NCI-H2107 (cell line): Measurements from ENCODE around the gene ARHGEF11.

Experiments
- DNase-seq: peaks from one replicate; lab custom pipeline; 2025; lab: John Stamatoyannopoulos, UW

Gene ARHGEF11

DNA sequence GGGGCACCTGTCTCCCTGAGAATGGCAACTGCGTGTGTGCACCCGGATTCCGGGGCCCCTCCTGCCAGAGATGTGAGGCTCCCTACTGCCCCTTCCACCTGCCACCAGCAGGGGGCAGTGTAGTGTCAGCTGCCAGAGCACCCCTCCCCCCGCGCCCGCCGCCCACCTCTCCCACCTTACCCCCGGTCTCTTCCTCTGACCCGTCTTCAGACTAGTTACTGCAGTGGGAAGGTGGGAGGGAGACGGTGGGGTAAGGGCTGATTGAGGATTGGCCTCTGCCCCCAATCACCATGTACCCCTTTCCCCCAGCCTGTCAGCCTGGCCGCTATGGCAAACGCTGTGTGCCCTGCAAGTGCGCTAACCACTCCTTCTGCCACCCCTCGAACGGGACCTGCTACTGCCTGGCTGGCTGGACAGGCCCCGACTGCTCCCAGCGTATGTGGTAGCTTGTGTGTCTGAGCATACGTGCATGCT lies 135.2 kb downstream of the ARHGEF11 start:
- DNase-seq = no peak

DNA sequence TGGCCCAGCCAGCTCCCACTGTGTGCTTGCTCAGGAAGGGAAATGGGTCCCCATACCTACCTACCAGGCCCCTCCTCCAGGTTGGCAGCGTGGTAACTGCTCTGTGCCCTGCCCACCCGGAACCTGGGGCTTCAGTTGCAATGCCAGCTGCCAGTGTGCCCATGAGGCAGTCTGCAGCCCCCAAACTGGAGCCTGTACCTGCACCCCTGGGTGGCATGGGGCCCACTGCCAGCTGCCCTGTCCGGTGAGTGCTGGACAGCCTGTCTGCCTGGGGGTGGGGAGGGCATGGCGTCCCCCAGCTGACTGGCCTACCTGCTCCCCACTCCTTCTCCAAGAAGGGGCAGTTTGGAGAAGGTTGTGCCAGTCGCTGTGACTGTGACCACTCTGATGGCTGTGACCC lies 135.9 kb downstream of the ARHGEF11 start:
- no peak for DNase-seq

DNA sequence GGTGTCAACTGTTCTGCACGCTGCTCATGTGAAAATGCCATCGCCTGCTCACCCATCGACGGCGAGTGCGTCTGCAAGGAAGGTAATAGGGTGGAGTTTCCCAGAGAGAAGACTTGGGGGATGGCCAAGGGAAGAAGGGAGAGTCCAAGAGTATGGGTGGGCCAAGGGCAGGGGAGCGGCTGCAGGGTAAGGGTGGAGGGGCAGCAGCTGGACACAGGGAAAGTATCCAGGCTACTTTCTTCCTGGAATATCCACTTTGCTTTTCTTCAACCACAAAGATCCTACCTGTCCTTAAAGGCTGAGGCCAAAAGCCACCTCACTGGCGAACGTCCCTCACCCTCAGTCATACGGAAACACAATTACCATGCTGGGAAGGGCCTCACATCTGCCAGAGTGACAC lies 136.6 kb downstream of the ARHGEF11 start:
- DNase-seq = no peak

DNA sequence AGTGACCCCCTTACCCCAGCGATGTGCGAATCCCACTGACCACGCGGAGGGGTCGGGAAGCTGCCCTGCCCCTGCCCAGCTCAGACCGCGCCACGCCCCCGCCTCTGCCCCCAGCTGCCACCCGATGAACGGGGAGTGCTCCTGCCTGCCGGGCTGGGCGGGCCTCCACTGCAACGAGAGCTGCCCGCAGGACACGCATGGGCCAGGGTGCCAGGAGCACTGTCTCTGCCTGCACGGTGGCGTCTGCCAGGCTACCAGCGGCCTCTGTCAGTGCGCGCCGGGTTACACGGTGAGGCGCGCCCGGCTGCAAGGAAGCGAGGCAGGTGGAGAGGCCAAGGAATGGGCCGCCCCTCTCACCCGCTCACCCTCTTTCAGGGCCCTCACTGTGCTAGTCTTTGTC lies 137.0 kb downstream of the ARHGEF11 start:
- DNase-seq = no peak

- no peak for DNase-seq
These were observed 139.2 kb downstream of the ARHGEF11 start for GRCh38 chr1:156906206-156906906.

DNA sequence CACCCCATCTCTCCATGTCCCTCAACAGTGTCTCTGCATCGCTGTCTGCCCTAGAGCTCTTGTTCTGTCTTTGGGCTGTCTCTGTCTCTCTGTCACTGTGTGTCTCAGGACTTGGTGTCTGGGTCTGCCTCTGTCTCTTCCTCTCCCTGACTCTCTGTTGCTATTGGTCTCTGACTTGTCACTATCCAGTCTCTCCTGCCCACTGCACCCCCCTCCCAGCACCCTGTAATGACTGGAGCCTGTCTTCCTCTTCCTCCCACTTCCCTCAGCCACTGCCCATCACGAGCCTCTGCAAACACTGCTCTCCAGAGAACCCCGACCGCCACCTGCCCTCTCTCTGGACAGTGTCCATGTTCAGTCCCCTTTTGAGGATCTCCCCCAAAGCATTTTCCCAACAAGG lies 139.9 kb downstream of the ARHGEF11 start:
- no peak for DNase-seq

- no peak for DNase-seq
These were observed 140.4 kb downstream of the ARHGEF11 start for GRCh38 chr1:156905176-156905575.

GRCh38 chr1:156904187-156904959 lies 141.2 kb downstream of the ARHGEF11 start:
- no peak for DNase-seq

- DNase-seq = no peak
These were observed 142.0 kb downstream of the ARHGEF11 start for GRCh38 chr1:156903328-156904091.

GRCh38 chr1:156901966-156902915 lies 143.3 kb downstream of the ARHGEF11 start:
- no peak for DNase-seq

- no peak for DNase-seq
These were observed 144.0 kb downstream of the ARHGEF11 start for GRCh38 chr1:156901590-156901900.

DNA sequence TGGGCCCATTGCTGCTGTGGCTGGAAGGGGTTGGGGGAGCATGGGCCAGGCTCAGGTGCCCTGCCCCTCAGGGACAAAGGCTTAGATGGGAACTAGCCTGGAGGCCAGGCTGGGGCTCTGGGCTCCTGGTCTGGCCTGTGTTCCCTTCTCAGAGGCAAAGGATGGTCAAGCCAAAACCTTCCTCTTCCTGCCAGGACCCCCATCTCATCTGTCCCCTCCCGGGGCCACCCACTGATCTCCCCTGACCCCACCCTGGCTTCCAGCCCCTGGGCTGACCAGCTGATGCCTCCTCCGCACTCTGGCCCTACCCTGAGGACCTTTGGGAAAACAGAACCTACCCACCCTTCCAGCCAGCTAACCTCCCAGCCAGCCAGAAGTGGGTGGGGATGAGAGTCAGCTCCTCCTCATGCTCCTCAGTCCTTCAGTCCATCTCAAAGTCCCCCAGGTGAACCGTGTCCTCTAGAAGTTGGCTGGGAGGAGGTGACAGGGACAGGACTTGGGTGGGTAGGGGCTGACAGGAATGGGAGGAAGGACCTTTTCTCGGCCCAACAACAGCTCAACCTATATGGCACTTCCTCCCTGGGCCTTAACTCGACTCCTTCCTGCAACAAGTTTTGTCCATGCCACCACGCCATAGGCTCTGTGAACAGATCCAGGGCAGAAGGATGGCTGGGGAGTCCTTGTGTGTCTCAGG lies 144.5 kb downstream of the ARHGEF11 start:
- DNase-seq = no peak

DNA sequence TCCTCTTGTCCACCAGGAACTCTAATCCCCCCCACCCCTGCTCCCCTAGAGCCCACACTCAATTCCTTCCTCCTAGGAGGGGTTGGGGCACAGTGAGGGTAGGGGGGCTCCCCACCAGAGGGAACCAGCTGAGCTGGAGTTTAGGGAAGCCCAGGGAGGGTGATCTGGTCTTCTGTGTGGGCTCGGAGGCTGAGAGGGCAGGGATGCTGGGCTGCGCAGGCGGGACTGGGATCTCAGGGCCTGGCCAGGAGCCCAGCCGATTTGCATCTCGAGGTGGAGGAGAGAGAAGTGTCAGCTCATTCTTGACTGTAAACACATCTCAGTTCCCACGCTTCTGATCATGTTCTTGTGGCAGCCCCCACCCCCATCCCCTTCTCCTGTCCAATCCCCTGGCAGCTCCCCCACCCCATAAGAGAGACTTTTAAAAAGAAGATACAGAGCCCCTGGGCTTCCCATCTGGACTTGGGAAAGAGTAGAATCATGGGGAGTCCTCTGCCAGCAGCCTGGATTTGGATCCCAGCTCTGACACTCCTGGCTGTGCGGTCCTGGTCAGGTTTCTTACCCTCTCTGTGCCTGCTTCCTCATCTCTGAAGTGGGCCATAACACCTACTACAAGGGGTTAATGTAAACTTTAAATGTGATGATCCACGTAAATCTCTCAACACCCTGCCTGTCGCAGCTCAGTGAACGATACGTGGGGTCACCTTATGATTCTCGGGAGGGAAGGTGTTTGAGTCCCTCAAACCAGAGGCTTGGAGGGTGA lies 145.4 kb downstream of the ARHGEF11 start:
- no peak for DNase-seq

DNA sequence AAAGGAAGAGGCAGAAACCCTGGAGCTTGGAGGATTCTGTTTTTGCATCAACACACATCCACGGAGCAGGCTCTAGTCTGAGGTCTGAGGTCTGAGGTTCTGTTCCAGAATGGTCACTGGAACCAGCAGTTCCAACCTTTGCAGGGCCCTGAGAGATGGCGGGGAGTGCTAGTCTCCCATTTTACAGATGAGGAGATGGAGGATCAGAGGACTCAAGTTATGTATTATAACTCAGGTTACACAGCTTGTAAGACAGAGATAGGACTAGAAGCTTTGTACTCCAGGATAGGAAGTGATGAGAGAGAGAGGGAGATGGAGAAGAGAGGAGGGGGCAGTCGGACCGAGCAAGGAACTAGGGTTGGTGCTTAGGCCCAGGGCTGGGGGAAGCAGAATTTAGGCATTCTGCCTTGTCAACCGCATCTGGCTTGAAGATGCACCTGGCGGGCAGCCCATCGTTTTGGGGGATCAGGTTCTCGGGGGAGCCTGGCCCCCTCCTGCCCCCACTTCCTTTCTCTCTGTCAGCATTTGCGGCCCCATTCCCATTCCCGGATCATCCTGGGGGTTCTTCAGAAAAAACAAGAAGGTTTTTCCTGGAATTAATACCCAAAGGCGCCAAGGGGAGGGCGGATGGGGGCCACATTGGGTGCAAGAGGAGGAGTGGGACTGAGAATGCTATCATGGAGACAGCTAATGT lies 146.4 kb downstream of the ARHGEF11 start:
- DNase-seq = no peak

GRCh38 chr1:156898161-156898566 lies 147.4 kb downstream of the ARHGEF11 start:
- no peak for DNase-seq

- no peak for DNase-seq
These were observed 148.3 kb downstream of the ARHGEF11 start for GRCh38 chr1:156897078-156897825.

- DNase-seq = no peak
These were observed 149.0 kb downstream of the ARHGEF11 start for GRCh38 chr1:156896490-156897033.

DNA sequence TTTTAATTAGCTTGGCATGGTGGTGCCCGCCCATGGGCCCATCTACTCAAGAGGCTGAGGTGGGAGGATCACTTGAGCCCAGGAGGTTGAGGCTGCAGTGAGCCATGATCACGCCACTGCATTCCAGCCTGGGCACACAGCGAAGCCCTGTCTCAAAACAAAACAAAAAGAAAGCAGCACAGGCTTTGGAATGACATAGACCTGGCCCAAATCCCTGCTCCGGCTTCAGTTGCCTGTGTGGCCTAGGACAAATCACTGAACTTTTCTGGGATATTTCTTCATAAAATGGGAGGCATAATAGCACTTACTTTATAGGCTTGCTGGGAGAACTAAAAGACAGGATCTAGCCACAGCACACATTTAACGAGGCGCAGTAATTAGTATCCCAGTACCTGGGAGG lies 149.6 kb downstream of the ARHGEF11 start:
- no peak for DNase-seq

GRCh38 chr1:156895455-156895812 lies 150.1 kb downstream of the ARHGEF11 start:
- no peak for DNase-seq
